PC-3 (cell line): ENCODE data around the gene OSMR. TPM values are rescaled to one million over a fixed set of nuclear protein-coding genes. Genes with fewer than 3 reads are reported as not detected.

ENCODE experiments used
- ATAC-seq: fragments of 200-7000 bp; cut with Tn5 transposase; 2 replicates; pipeline ENCODE4 v1.9.1; 2020; ENCODE audit warnings: mild to moderate bottlenecking, moderate library complexity
- BruUV-seq: library from RNA; stranded (reverse); fragments of 400-500 nt; replicated peaks from 2 replicates; lab custom pipeline; 2021; lab: Mats Ljungman, UMichigan
- CTCF ChIA-PET: fragments of 300-600 bp; sonication (Branson Sonifier 250); formaldehyde crosslinking; loops from one replicate; lab custom pipeline; 2022; ENCODE audit warnings: antibody characterized with exemption; lab: Charles Lee
- POLR2A ChIA-PET: fragments of 300-600 bp; sonication (Branson Sonifier 250); formaldehyde crosslinking; loops from one replicate; lab custom pipeline; 2022; ENCODE audit warnings: antibody characterized with exemption; ENCODE audit not compliant: unreplicated experiment; lab: Charles Lee
- DNase-seq: peaks from one replicate; pipeline ENCODE4 v3.0.0-alpha.2; 2015
- H2AFZ ChIP-seq: fragments of 300-600 bp; sonication (generic); 2 replicates; pipeline ENCODE4 v1.6.0; 2016; ENCODE audit warnings: antibody characterized with exemption, low read length
- H3F3A ChIP-seq: fragments of 300-600 bp; sonication (generic); one replicate; pipeline ENCODE4 v1.6.0; 2017; ENCODE audit warnings: antibody characterized with exemption, low read length, control low read depth, mild to moderate bottlenecking; ENCODE audit not compliant: unreplicated experiment
- H3K27ac ChIP-seq: fragments of 300-600 bp; sonication (generic); 2 replicates; pipeline ENCODE4 v1.5.1; 2016; ENCODE audit warnings: mild to moderate bottlenecking, low read length
- H3K27me3 ChIP-seq: fragments of 300-600 bp; sonication (generic); 2 replicates; pipeline ENCODE4 v1.6.1; 2016; ENCODE audit warnings: low read length, mixed read lengths
- H3K36me3 ChIP-seq: fragments of 300-600 bp; sonication (generic); 2 replicates; pipeline ENCODE4 v1.6.1; 2016; ENCODE audit warnings: low read depth, mixed run types, low read length, mixed read lengths
- H3K4me1 ChIP-seq: fragments of 300-600 bp; sonication (generic); 2 replicates; pipeline ENCODE4 v1.5.1; 2016; ENCODE audit warnings: low read length; ENCODE audit not compliant: insufficient read depth
- H3K4me2 ChIP-seq: fragments of 300-600 bp; sonication (generic); 2 replicates; pipeline ENCODE4 v1.6.0; 2016; ENCODE audit warnings: low read length
- H3K4me3 ChIP-seq: fragments of 300-600 bp; sonication (generic); 2 replicates; pipeline ENCODE4 v1.5.1; 2016; ENCODE audit warnings: mild to moderate bottlenecking, low read length, mixed read lengths
- H3K79me2 ChIP-seq: fragments of 300-600 bp; sonication (generic); 2 replicates; pipeline ENCODE4 v1.6.1; 2017; ENCODE audit warnings: low read length, mixed read lengths
- H3K9ac ChIP-seq: fragments of 300-600 bp; sonication (generic); 2 replicates; pipeline ENCODE4 v1.6.0; 2016; ENCODE audit warnings: mild to moderate bottlenecking, low read length
- H3K9me2 ChIP-seq: fragments of 300-600 bp; sonication (generic); replicated peaks from 2 replicates; pipeline ENCODE4 v1.6.1; 2016; ENCODE audit warnings: mixed run types, low read length, mixed read lengths
- H3K9me3 ChIP-seq: fragments of 300-600 bp; sonication (generic); 2 replicates; pipeline ENCODE4 v1.6.1; 2016; ENCODE audit warnings: low read length, mixed read lengths
- H4K20me1 ChIP-seq: fragments of 300-600 bp; sonication (generic); 2 replicates; pipeline ENCODE4 v1.6.1; 2016; ENCODE audit warnings: low read length, mixed read lengths
- CTCF ChIP-seq: fragments of 300-600 bp; sonication (generic); conservative IDR thresholded peaks from 2 replicates; pipeline ENCODE4 v1.5.1; 2017; ENCODE audit warnings: antibody characterized with exemption, low read depth, mild to moderate bottlenecking, low read length
- EZH2 ChIP-seq: fragments of 300-600 bp; sonication (generic); IDR thresholded peaks from one replicate; pipeline ENCODE4 v1.6.1; 2017; ENCODE audit warnings: antibody characterized with exemption, mild to moderate bottlenecking, low read length; ENCODE audit not compliant: unreplicated experiment
- EZH2phosphoT487 ChIP-seq: fragments of 300-600 bp; sonication (generic); IDR thresholded peaks from 2 replicates; pipeline ENCODE4 v1.6.1; 2018; ENCODE audit warnings: mild to moderate bottlenecking, antibody characterized with exemption, low read length, borderline replicate concordance
- intact Hi-C: fragments of 100-400 bp; cut with micrococcal nuclease; formaldehyde crosslinking; loops from 2 replicates; pipeline ENCODE4 v1.9.0; 2023
- total RNA-seq: library from RNA; depleted of rRNA; stranded (reverse); fragments of >200 nt; gene quantifications from 2 replicates; pipeline ENCODE4 v1.2.3, GENCODE V29; 2014

OSMR gene
- total RNA-seq, 1 experiment from 2014 or later, result 13.7 TPM

- H3K27ac ChIP-seq, result no peak overlapping the region
- ChIA-PET POLR2A (no interaction called here), CTCF (interaction anchor here (0.6 kb wide), 2 partner anchors 47 to 137 kb away, joined by 3 to 6 read pairs; no protein-coding TSS in a partner anchor)
- no peaks in the 10 kb centered on the region for H3K9me2 ChIP-seq
- no peak for ATAC-seq
- H4K20me1 ChIP-seq, result no peaks in the 10 kb centered on the region
- no peak overlapping the region for H2AFZ ChIP-seq
- H3K4me1 ChIP-seq, result no peaks in the 10 kb centered on the region
- H3K79me2 ChIP-seq, result no peaks in the 10 kb centered on the region
- intact Hi-C loops, result no loop called here
- no peaks in the 10 kb centered on the region for H3K36me3 ChIP-seq
- no peak for DNase-seq
- no peak overlapping the region for H3K4me3 ChIP-seq
- H3K4me2 ChIP-seq, result no peak overlapping the region
- no peaks in the 10 kb centered on the region for H3F3A ChIP-seq
- no peak overlapping the region for H3K9ac ChIP-seq
- TF ChIP-seq EZH2 (no peak), EZH2phosphoT487 (no peak), CTCF (no peak)
- H3K27me3 ChIP-seq, result no peaks in the 10 kb centered on the region
- H3K9me3 ChIP-seq, result peaks cover 7% of the 10 kb centered on the region; the same call in 1 of the 2 replicates
- no TSS peak for BruUV-seq
These were observed 46.6 kb downstream of the OSMR start for GRCh38 chr5:38892363-38892762.

GRCh38 chr5:38896760-38897159, 50.9 kb downstream of the OSMR start:
- intact Hi-C loops, result no loop called here
- no peak for ATAC-seq
- BruUV-seq, result no TSS peak

More at GRCh38 chr5:38896760-38897159, 50.9 kb downstream of the OSMR start:
- no peak for DNase-seq
- H3K27me3 ChIP-seq, result no peaks in the 10 kb centered on the region
- H4K20me1 ChIP-seq, result no peaks in the 10 kb centered on the region
- no peak overlapping the region for H3K27ac ChIP-seq
- peaks cover 6% of the 10 kb centered on the region for H3K36me3 ChIP-seq
- no peak overlapping the region for H3K9ac ChIP-seq
- H3K79me2 ChIP-seq, result no peaks in the 10 kb centered on the region
- ChIA-PET CTCF (no interaction called here), POLR2A (no interaction called here)
- H3K9me3 ChIP-seq, result peaks cover 7% of the 10 kb centered on the region; the same call in 1 of the 2 replicates
- TF ChIP-seq EZH2phosphoT487 (no peak), EZH2 (no peak), CTCF (no peak)
- no peak overlapping the region for H2AFZ ChIP-seq
- no peaks in the 10 kb centered on the region for H3K9me2 ChIP-seq
- no peak overlapping the region for H3K4me3 ChIP-seq
- H3F3A ChIP-seq, result no peaks in the 10 kb centered on the region
- no peak overlapping the region for H3K4me2 ChIP-seq
- H3K4me1 ChIP-seq, result no peaks in the 10 kb centered on the region
